Fibroblast of peridontal ligament (primary cell): ENCODE data around the gene DPEP3.

ENCODE experiments used
- DNase-seq: peaks from one replicate; pipeline ENCODE4 v3.0.0-alpha.2; 2010; ENCODE audit errors: extremely low read depth

The DPEP3 gene

GRCh38 chr16:67967183-67967957 lies 12.9 kb downstream of the DPEP3 start:
- peak; percentile 41 for DNase-seq

- DNase-seq, result peak; percentile 55
These were observed 13.6 kb downstream of the DPEP3 start for GRCh38 chr16:67966549-67967182.

- DNase-seq, result peak; percentile 20
These were observed 14.4 kb downstream of the DPEP3 start for GRCh38 chr16:67965668-67966548.

GRCh38 chr16:67964477-67965131 lies 15.7 kb downstream of the DPEP3 start:
- DNase-seq, result no peak

GRCh38 chr16:67963662-67964321 lies 16.5 kb downstream of the DPEP3 start:
- DNase-seq, result no peak

GRCh38 chr16:67963292-67963661 lies 17.0 kb downstream of the DPEP3 start:
- DNase-seq, result no peak

- DNase-seq, result no peak
These were observed 18.2 kb downstream of the DPEP3 start for GRCh38 chr16:67962135-67962534.

GRCh38 chr16:67961551-67961957 lies 18.7 kb downstream of the DPEP3 start:
- no peak for DNase-seq

- DNase-seq, result peak; percentile 62
These were observed 20.6 kb downstream of the DPEP3 start for GRCh38 chr16:67959536-67960329.

- DNase-seq, result no peak
These were observed 22.7 kb downstream of the DPEP3 start for GRCh38 chr16:67957622-67958021.

- no peak for DNase-seq
These were observed 25.7 kb downstream of the DPEP3 start for GRCh38 chr16:67954421-67955196.

GRCh38 chr16:67953641-67954375 lies 26.5 kb downstream of the DPEP3 start:
- no peak for DNase-seq

- DNase-seq, result no peak
These were observed 28.8 kb downstream of the DPEP3 start for GRCh38 chr16:67951485-67951884.

- DNase-seq, result no peak
These were observed 29.9 kb downstream of the DPEP3 start for GRCh38 chr16:67950335-67950843.

- no peak for DNase-seq
These were observed 30.7 kb downstream of the DPEP3 start for GRCh38 chr16:67949645-67950044.

- DNase-seq, result no peak
These were observed 32.3 kb downstream of the DPEP3 start for GRCh38 chr16:67948015-67948414.

- DNase-seq, result no peak
These were observed 33.2 kb downstream of the DPEP3 start for GRCh38 chr16:67946966-67947558.

- DNase-seq, result no peak
These were observed 34.1 kb downstream of the DPEP3 start for GRCh38 chr16:67946128-67946569.
